K562 (cell line): ENCODE data around the gene CTCF. TPM values are rescaled to one million over a fixed set of nuclear protein-coding genes. Genes with fewer than 3 reads are reported as not detected.

ENCODE experiments used
- BCOR ChIP-seq: fragments of 450-650 bp; IDR thresholded peaks from 2 replicates; pipeline ENCODE4 v1.6.1; 2016
- CCAR2 ChIP-seq: fragments of 200-400 bp; formaldehyde crosslinking; IDR thresholded peaks from 2 replicates; pipeline ENCODE4 v1.6.1; 2017; ENCODE audit warnings: mild to moderate bottlenecking, low read depth, low read length
- ETV5 ChIP-seq: sonication (generic); formaldehyde crosslinking; IDR thresholded peaks from 2 replicates; pipeline ENCODE4 v1.4.0; 2020; ENCODE audit warnings: low read depth, mild to moderate bottlenecking, missing genetic modification reagents
- EZH2 ChIP-seq: IDR thresholded peaks from 2 replicates; pipeline ENCODE4 v1.6.1; 2012; ENCODE audit warnings: low read depth, mild to moderate bottlenecking, inconsistent platforms, low read length, borderline replicate concordance
- FOXO4 ChIP-seq: fragments of 450-650 bp; formaldehyde crosslinking; IDR thresholded peaks from 2 replicates; pipeline ENCODE4 v1.4.0; 2020; ENCODE audit warnings: mild to moderate bottlenecking, moderate library complexity
- JUN ChIP-seq, 2 experiments: sonication (generic) in 1 of 2; formaldehyde crosslinking in 1 of 2; IDR thresholded peaks; 2 replicates each; pipeline versions ENCODE4 v1.6.1 to v1.8.0; 2012 to 2022; ENCODE audit warnings: borderline replicate concordance in 2 of 2, mild to moderate bottlenecking in 2 of 2, improper control_type of control experiment in 1 of 2, low read depth in 1 of 2, low read length in 1 of 2, missing genetic modification reagents in 1 of 2
- KLF10 ChIP-seq: fragments of 250-450 bp; sonication (Bioruptor Pico); IDR thresholded peaks from 2 replicates; pipeline ENCODE4 v1.6.1; 2021; ENCODE audit warnings: matching md5 sums
- MTA1 ChIP-seq: fragments of 450-650 bp; IDR thresholded peaks from 2 replicates; pipeline ENCODE4 v1.6.1; 2017; ENCODE audit warnings: borderline replicate concordance
- NCOR1 ChIP-seq: fragments of 450-650 bp; IDR thresholded peaks from 2 replicates; pipeline ENCODE4 v1.6.1; 2016; ENCODE audit warnings: mild to moderate bottlenecking, moderate library complexity
- NFRKB ChIP-seq: fragments of 450-650 bp; IDR thresholded peaks from 2 replicates; pipeline ENCODE4 v1.6.1; 2016; ENCODE audit warnings: low read depth
- PCBP1 ChIP-seq: fragments of 200-400 bp; formaldehyde crosslinking; IDR thresholded peaks from 2 replicates; pipeline ENCODE4 v1.6.1; 2018; ENCODE audit warnings: mild to moderate bottlenecking, low read depth, low read length; ENCODE audit not compliant: poor library complexity, severe bottlenecking
- PPARD ChIP-seq: fragments of 250-450 bp; sonication (Bioruptor Pico); IDR thresholded peaks from 2 replicates; pipeline ENCODE4 v1.8.0; 2022; ENCODE audit warnings: inconsistent platforms, mild to moderate bottlenecking, moderate library complexity
- PRPF4 ChIP-seq: fragments of 200-400 bp; formaldehyde crosslinking; IDR thresholded peaks from one replicate; pipeline ENCODE4 v1.6.1; 2017; ENCODE audit warnings: low read length, low read depth, mild to moderate bottlenecking; ENCODE audit not compliant: insufficient read depth, poor library complexity, severe bottlenecking
- RBM34 ChIP-seq: fragments of 200-400 bp; formaldehyde crosslinking; IDR thresholded peaks from 2 replicates; pipeline ENCODE4 v1.6.1; 2018; ENCODE audit warnings: low read length, borderline replicate concordance; ENCODE audit not compliant: insufficient read depth
- SMARCA4 ChIP-seq: fragments of 450-650 bp; IDR thresholded peaks from 2 replicates; pipeline ENCODE4 v1.6.1; 2016
- SP2 ChIP-seq: IDR thresholded peaks from 2 replicates; pipeline ENCODE4 v1.6.1; 2011; ENCODE audit warnings: mild to moderate bottlenecking, low read depth, low read length, moderate library complexity; ENCODE audit not compliant: poor library complexity, severe bottlenecking; ENCODE audit errors: extremely low read depth
- TCF7L2 ChIP-seq: fragments of 150-350 bp; IDR thresholded peaks from 2 replicates; pipeline ENCODE4 v1.6.1; 2016; ENCODE audit warnings: low read depth, mild to moderate bottlenecking, low read length, moderate library complexity
- ZNF133 ChIP-seq: fragments of 250-450 bp; sonication (Bioruptor Pico); IDR thresholded peaks from 2 replicates; pipeline ENCODE4 v1.4.0; 2020; ENCODE audit warnings: mild to moderate bottlenecking
- ZNF174 ChIP-seq: fragments of 250-450 bp; sonication (Bioruptor Pico); IDR thresholded peaks from 2 replicates; pipeline ENCODE4 v1.4.0; 2020; ENCODE audit warnings: mild to moderate bottlenecking
- ZNF511 ChIP-seq: sonication (generic); formaldehyde crosslinking; IDR thresholded peaks from 2 replicates; pipeline ENCODE4 v1.8.0; 2022; ENCODE audit warnings: mild to moderate bottlenecking, missing genetic modification reagents
- ZNF695 ChIP-seq: fragments of 450-650 bp; formaldehyde crosslinking; IDR thresholded peaks from 2 replicates; pipeline ENCODE4 v1.4.0; 2020; ENCODE audit warnings: mild to moderate bottlenecking, moderate library complexity
- ZNF696 ChIP-seq: fragments of 250-450 bp; sonication (Bioruptor Pico); conservative IDR thresholded peaks from 2 replicates; pipeline ENCODE4 v1.4.0; 2020; ENCODE audit warnings: mild to moderate bottlenecking, moderate library complexity
- polyA plus RNA-seq, 8 experiments: library from polyadenylated mRNA; depleted of rRNA in 4 of 8; stranded (reverse) in 5 of 8; unstranded in 3 of 8; fragments of >200 nt; fragmentation: Nextera tagmentation in 2 of 8; fragmentation: Illumina TruSeq in 1 of 8; extraction: Ambion mirVana in 2 of 8; extraction: Trizol in 1 of 8; gene quantifications; 2 replicates each; pipeline versions ENCODE4 v1.2.1 to v1.2.3, GENCODE V29; 2011 to 2014; ENCODE audit warnings: inconsistent platforms in 1 of 8, missing spikeins in 1 of 8
- total RNA-seq, 7 experiments: library from RNA; depleted of rRNA in 6 of 7; stranded (reverse); fragments of >200 nt in 6 of 7; fragmentation: Illumina TruSeq in 2 of 7; extraction: Trizol in 2 of 7; gene quantifications; 2 replicates each; pipeline versions ENCODE4 v1.2.1 to v1.2.3, GENCODE V29; 2011 to 2021; ENCODE audit warnings: low replicate concordance in 1 of 7
- TF ChIP-seq, protein P1 (sequence below): fragments of 200-800 bp; sonication (Bioruptor generic); IDR thresholded peaks from 2 replicates; pipeline ENCODE4 v1.6.1; 2017; ENCODE audit warnings: missing genetic modification characterization, missing compliant biosample characterization
- TF ChIP-seq, protein P2 (sequence below): fragments of 450-650 bp; IDR thresholded peaks from 2 replicates; pipeline ENCODE4 v1.6.1; 2014; ENCODE audit warnings: low read depth, mild to moderate bottlenecking, moderate library complexity, borderline replicate concordance

The CTCF gene
- total and polyA plus RNA-seq, 9 of the 15 experiments (the other 6 are each of a cell fraction or from before 2014, with no cell fraction given): 7.8 to 49.2 (median 33.9) TPM

DNA sequence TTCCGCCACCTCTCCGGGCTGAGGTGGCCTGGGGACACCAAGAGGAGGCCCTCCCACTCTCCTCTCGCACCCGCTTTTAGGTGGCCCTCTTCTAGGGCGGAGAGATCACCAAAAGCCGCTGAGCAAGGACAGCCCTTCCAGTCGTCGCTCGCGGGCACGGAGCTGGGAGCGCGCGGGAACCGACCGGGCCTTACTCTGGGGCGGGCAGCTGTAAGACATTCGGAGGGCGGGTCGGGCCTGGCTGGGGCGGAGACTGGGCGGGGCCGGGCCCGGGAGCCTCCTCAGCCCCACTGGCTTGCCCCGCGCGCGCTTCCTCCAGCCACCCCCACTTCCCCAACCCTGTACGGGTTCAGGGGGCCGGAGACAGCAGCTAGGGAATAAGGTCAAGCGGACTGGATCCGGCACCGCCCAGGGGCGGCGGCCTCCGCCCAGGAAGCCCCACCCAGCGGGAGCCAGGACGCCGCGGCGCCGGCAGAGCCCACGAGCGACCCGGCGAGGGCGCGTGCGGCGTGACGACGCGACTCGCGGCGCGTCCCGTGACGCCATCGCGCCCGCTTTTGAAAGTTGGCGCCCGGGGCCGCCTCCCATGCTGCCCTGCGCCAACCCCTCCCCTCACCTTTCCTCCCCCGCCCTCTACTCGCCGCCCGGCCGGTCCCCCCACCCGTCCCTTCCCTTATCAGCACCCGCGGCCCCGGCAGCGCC, 351 bp upstream of the CTCF start (continued):
- TF ChIP-seq PRPF4 (no peak), EZH2 (no peak), KLF10 (no peak), FOXO4 (CRISPR knock-in tag) (no peak), JUN (IDR thresholded peaks at IDR 0.05; ENCODE audit: borderline replicate concordance, low read depth, low read length) (peak; percentile 59; the same call in 1 of the 2 replicates), JUN (CRISPR knock-in tag; IDR thresholded peaks at IDR 0.05; ENCODE audit: borderline replicate concordance) (no peak), PPARD (no peak), BCOR (no peak), RBM34 (no peak), NCOR1 (no peak), ETV5 (CRISPR knock-in tag) (peak; percentile 48; the same call in 1 of the 2 replicates), ZNF511 (no peak; the same call in 1 of the 2 replicates), SP2 (no peak), SMARCA4 (0 out of 2 replicates have a peak, but pooled peaks have one; percentile 43), ZNF696 (CRISPR knock-in tag) (no peak), TCF7L2 (no peak), ZNF133 (no peak), ZNF174 (CRISPR knock-in tag) (no peak), MTA1 (peak; percentile 90), PCBP1 (no peak), NFRKB (no peak), CCAR2 (no peak), ZNF695 (CRISPR knock-in tag) (no peak)
- TF ChIP-seq, protein P1, sequence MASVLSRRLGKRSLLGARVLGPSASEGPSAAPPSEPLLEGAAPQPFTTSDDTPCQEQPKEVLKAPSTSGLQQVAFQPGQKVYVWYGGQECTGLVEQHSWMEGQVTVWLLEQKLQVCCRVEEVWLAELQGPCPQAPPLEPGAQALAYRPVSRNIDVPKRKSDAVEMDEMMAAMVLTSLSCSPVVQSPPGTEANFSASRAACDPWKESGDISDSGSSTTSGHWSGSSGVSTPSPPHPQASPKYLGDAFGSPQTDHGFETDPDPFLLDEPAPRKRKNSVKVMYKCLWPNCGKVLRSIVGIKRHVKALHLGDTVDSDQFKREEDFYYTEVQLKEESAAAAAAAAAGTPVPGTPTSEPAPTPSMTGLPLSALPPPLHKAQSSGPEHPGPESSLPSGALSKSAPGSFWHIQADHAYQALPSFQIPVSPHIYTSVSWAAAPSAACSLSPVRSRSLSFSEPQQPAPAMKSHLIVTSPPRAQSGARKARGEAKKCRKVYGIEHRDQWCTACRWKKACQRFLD (CRISPR knock-in tag): peak; percentile 91; the same call in 1 of the 2 replicates
- TF ChIP-seq, protein P2, sequence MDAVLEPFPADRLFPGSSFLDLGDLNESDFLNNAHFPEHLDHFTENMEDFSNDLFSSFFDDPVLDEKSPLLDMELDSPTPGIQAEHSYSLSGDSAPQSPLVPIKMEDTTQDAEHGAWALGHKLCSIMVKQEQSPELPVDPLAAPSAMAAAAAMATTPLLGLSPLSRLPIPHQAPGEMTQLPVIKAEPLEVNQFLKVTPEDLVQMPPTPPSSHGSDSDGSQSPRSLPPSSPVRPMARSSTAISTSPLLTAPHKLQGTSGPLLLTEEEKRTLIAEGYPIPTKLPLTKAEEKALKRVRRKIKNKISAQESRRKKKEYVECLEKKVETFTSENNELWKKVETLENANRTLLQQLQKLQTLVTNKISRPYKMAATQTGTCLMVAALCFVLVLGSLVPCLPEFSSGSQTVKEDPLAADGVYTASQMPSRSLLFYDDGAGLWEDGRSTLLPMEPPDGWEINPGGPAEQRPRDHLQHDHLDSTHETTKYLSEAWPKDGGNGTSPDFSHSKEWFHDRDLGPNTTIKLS: peak; percentile 16; the same call in 1 of the 2 replicates
